ENCODE measurements around the gene ADGRD1.

GRCh38 chr12:131047789-131048610, 94.3 kb downstream of the ADGRD1 start:
- TF ChIP-seq JUND (IDR thresholded peaks at IDR 0.05) (no peak), CTCF (IDR thresholded peaks at IDR 0.05) (no peak), RAD21 (IDR thresholded peaks at IDR 0.05; ENCODE audit: low read length) (no peak)

Data from SK-N-SH (cell line).